Fibroblast of mammary gland (primary cell): ENCODE measurements around the gene KLHDC9.

Source experiments
- DNase-seq: peaks from one replicate; pipeline ENCODE4 v3.0.0-alpha.2; 2010; ENCODE audit warnings: low read depth
- H3K4me3 ChIP-seq: 2 replicates; pipeline ENCODE4 v1.5.1; 2011; ENCODE audit warnings: low read depth, mild to moderate bottlenecking, low read length, moderate library complexity; ENCODE audit not compliant: control insufficient read depth
- TF ChIP-seq, protein P1 (sequence below): conservative IDR thresholded peaks from 2 replicates; pipeline ENCODE4 v1.5.1; 2011; ENCODE audit warnings: low read depth, low read length, inconsistent platforms; ENCODE audit not compliant: control insufficient read depth, insufficient read depth

KLHDC9 gene

DNA sequence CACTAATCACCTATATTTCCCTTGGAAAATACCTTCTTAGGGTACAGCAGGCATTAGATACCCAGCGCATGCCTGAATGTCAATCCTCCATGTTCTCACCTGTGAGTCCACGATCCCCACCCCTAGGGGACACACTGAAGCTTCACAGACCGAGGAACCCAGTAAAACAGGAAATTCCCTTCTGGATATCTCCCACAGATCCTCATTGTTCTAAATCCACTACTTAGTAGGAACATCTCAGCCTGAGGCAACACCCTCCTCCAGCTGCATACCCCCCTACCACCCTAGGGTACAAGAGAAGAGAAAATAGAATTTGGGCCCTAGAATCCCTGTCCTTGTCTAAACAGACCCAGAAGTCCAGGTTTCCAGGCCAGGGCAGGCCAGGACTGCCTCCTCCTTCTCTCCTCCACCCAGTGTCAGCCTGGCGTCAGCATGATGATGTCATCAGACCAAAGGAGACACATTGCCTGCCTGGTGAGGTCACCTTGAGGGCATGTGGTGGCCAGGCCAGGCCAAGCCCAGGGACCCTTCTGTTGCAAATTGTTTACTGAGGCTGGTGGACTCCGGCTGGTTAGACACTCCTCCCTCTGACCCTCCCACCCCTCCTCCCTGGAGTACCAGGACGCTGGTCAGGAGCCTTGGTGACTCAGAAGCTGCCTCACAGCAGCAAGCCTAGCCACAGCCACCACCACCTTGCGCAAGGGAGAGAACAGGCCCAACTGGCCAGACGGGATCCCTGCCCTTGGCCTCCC is 15.0 kb upstream of the KLHDC9 start:
- TF ChIP-seq, protein P1, sequence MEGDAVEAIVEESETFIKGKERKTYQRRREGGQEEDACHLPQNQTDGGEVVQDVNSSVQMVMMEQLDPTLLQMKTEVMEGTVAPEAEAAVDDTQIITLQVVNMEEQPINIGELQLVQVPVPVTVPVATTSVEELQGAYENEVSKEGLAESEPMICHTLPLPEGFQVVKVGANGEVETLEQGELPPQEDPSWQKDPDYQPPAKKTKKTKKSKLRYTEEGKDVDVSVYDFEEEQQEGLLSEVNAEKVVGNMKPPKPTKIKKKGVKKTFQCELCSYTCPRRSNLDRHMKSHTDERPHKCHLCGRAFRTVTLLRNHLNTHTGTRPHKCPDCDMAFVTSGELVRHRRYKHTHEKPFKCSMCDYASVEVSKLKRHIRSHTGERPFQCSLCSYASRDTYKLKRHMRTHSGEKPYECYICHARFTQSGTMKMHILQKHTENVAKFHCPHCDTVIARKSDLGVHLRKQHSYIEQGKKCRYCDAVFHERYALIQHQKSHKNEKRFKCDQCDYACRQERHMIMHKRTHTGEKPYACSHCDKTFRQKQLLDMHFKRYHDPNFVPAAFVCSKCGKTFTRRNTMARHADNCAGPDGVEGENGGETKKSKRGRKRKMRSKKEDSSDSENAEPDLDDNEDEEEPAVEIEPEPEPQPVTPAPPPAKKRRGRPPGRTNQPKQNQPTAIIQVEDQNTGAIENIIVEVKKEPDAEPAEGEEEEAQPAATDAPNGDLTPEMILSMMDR, result no peak
- DNase-seq, result peak; percentile 97
- H3K4me3 ChIP-seq, result no peak overlapping the region

DNA sequence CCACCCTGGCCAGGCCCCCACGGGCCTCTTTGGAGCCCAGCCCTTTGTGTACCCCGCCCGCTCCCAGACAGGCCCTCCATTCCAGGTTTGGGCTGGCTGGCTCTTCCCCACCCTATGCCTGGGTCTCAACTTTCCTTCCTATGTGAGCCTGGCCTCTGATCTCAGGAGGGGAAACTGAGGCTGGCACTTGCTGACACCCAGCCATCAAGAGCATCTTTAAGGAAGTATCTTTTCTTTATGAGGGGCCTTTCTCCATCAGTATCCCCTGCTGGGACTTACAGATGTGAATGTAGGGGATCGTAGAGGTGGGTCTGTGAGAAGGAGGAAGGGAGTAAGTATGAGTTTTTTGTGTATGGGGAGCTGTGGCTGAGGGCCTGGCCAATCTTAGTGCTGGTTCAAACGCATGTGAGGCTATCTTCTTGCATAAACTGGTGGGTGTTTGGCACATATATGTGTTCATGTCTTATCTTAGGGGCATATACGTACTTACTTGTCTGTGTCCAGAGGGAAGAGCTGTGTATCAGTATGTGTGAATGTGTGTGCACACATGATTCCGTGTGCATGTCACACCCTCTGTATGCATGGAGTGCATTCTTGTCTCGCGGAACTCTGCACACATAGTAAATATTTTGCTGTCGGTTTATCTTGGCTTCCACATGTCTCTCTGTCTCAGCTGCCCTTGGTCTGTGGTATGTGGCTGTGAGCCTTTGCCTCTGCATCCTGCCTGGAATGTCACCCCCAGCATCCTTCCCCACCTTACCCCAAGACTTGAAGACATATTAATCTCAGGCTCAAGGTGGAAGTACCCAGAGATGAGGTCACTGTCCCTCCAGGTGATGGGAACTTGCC is 14.2 kb upstream of the KLHDC9 start:
- DNase-seq, result no peak
- TF ChIP-seq, protein P1, result no peak
- no peak overlapping the region for H3K4me3 ChIP-seq

DNA sequence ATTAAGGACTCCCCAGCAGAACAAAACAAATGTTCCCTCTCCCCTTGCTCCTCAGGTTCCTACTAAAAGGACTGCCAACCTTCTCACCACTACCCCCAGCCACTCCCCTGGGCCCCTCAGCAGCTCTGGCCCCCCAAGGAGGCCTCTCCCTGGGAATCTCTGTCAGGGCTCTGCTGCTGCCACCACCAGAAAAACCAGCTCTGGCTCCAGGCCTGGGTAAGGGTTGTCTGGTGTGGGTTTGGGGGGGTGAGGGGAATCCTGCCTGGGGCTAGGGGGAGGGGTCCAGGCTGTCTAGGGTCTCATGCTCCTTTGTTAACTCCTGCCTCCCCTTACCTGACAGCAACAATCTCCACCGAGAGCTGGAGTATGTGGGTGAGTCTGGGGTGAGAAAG is 13.6 kb upstream of the KLHDC9 start:
- no peak overlapping the region for H3K4me3 ChIP-seq
- DNase-seq, result no peak
- TF ChIP-seq, protein P1, result no peak

DNA sequence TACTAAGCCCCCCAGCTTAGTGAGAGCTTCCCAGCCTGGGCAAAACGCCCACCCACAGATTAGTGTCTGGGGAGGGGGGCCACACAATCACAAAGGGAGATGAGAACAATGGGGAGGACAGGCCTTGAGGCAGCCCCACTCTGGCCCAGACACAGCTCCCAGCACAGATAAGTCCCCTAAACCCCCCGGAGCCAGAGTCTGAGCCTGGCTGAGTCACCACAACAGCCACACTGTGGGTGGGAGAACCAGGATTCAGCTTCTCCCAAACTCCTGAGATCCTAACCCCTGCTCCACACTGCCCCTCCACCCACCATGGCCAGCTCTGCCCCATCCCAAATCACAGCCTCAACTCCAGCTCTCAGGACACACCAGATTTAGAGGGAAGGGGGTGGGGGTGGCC is 13.0 kb upstream of the KLHDC9 start:
- no peak overlapping the region for H3K4me3 ChIP-seq
- DNase-seq, result peak; percentile 49
- TF ChIP-seq, protein P1, result no peak

DNA sequence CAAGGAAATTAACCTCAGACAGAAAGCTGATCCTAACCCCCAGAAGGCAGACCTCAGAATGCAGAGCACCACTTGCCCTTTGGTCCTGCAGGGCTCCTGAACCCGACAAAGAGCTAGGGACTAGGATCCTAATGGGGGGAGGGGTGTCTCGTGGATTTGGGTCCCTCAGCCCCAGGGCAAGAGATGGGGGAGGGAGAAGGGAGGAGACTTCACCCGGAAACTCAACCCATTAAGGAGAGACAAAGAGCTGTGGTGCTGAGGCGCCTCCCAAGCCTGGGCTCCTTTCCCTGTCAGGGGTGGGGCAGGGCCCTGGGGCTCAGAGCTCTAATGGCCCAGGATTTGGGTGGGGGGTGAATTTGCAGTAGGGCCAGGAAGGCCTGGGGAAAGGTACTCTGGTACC is 11.7 kb upstream of the KLHDC9 start:
- no peak for DNase-seq
- no peak overlapping the region for H3K4me3 ChIP-seq
- TF ChIP-seq, protein P1, result no peak

DNA sequence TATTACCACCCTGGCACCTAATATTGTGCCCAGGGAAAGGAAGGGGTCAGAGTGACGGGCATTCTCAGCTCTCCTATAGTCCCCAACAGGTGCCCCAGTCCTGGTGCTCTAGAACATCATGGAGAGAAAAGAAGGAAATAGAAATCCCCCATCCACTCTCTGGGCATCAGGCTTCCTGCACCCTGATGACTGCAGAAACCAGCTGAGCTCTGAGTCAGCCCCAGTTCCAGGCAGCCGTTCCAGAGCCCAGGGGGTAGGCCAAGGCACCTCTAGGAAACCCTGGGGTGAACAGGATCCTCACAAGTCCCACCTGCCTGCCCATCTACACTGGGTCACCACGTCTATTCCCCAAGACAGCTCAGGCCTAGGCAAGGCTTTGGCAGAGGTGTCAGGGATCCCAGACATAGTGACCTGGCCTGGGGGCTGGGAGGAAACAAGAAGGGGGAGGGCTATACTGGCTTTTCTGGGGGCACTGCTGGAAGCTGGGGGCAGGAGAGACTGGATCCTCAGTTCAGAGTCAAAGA is 9.5 kb upstream of the KLHDC9 start:
- no peak overlapping the region for H3K4me3 ChIP-seq
- TF ChIP-seq, protein P1, result no peak
- DNase-seq, result peak; percentile 68
